OCI-LY1 (cell line): ENCODE results near the gene PLD6.

Experiments used
- H2AFZ ChIP-seq: fragments of 200-600 bp; sonication (generic), shearing (Covaris generic); 2 replicates; pipeline ENCODE4 v1.6.0; 2014; ENCODE audit warnings: antibody characterized with exemption, mild to moderate bottlenecking, low read length
- H3F3A ChIP-seq: fragments of 200-600 bp; sonication (generic), shearing (Covaris generic); 2 replicates; pipeline ENCODE4 v1.6.0; 2014; ENCODE audit warnings: mild to moderate bottlenecking, antibody characterized with exemption, low read length, moderate library complexity; ENCODE audit not compliant: insufficient read depth
- H3K27ac ChIP-seq: fragments of 200-600 bp; sonication (generic); 2 replicates; pipeline ENCODE4 v1.5.1; 2014; ENCODE audit warnings: low read length, mixed run types, mild to moderate bottlenecking, low read depth; ENCODE audit not compliant: poor library complexity, severe bottlenecking
- H3K27me3 ChIP-seq: fragments of 200-600 bp; sonication (generic); 2 replicates; pipeline ENCODE4 v1.6.0; 2014; ENCODE audit warnings: antibody characterized with exemption, mild to moderate bottlenecking, low read length, moderate library complexity; ENCODE audit not compliant: insufficient read depth
- H3K36me3 ChIP-seq: fragments of 200-600 bp; sonication (generic); 2 replicates; pipeline ENCODE4 v1.6.1; 2014; ENCODE audit warnings: mild to moderate bottlenecking, antibody characterized with exemption, low read length, moderate library complexity, mixed read lengths; ENCODE audit not compliant: insufficient read depth
- H3K4me1 ChIP-seq: fragments of 200-600 bp; sonication (generic); 2 replicates; pipeline ENCODE4 v1.5.1; 2014; ENCODE audit warnings: mild to moderate bottlenecking, low read length, moderate library complexity; ENCODE audit not compliant: insufficient read depth, severe bottlenecking
- H3K4me2 ChIP-seq: fragments of 200-600 bp; sonication (generic), shearing (Covaris generic); 2 replicates; pipeline ENCODE4 v1.6.1; 2014; ENCODE audit warnings: low read length
- H3K4me3 ChIP-seq: fragments of 200-600 bp; sonication (generic); 2 replicates; pipeline ENCODE4 v1.5.1; 2014; ENCODE audit warnings: low read length, low read depth, mild to moderate bottlenecking, mixed read lengths; ENCODE audit not compliant: poor library complexity, severe bottlenecking
- H3K79me2 ChIP-seq: fragments of 200-600 bp; shearing (Covaris generic); 2 replicates; pipeline ENCODE4 v1.6.1; 2016; ENCODE audit warnings: mixed run types, low read length, mixed read lengths; ENCODE audit not compliant: insufficient read depth
- H3K9ac ChIP-seq: fragments of 200-600 bp; sonication (generic), shearing (Covaris generic); 2 replicates; pipeline ENCODE4 v1.6.1; 2014; ENCODE audit warnings: mild to moderate bottlenecking, low read length, mixed read lengths
- H3K9me2 ChIP-seq: fragments of 200-600 bp; sonication (generic), shearing (Covaris generic); 2 replicates; pipeline ENCODE4 v1.6.1; 2014; ENCODE audit warnings: low read depth, mild to moderate bottlenecking, low read length, mixed read lengths
- H3K9me3 ChIP-seq: fragments of 200-600 bp; shearing (Covaris generic); 2 replicates; pipeline ENCODE4 v1.6.1; 2014; ENCODE audit warnings: low read length, mixed read lengths
- H4K20me1 ChIP-seq: fragments of 200-600 bp; sonication (generic), shearing (Covaris generic); 2 replicates; pipeline ENCODE4 v1.6.0; 2016; ENCODE audit warnings: mild to moderate bottlenecking, low read length; ENCODE audit not compliant: insufficient read depth
- CTCF ChIP-seq: fragments of 200-600 bp; sonication (generic), shearing (Covaris generic); IDR thresholded peaks from 2 replicates; pipeline ENCODE4 v1.5.1; 2017; ENCODE audit warnings: mild to moderate bottlenecking, antibody characterized with exemption, low read length, moderate library complexity, mixed read lengths
- EZH2 ChIP-seq: fragments of 200-600 bp; sonication (generic), shearing (Covaris generic); IDR thresholded peaks from 2 replicates; pipeline ENCODE4 v1.8.0; 2017; ENCODE audit warnings: borderline replicate concordance, mixed run types, mild to moderate bottlenecking, antibody characterized with exemption, low read length, moderate library complexity, mixed read lengths

PLD6 gene

GRCh38 chr17:17154556-17154955 lies 51.6 kb downstream of the PLD6 start:
- Histone ChIP-seq H3K79me2 (no peaks in the 10 kb centered on the region), H3K4me3 (no peak overlapping the region), H3K4me1 (peaks cover 7% of the 10 kb centered on the region), H3K9me2 (no peaks in the 10 kb centered on the region), H2AFZ (no peak overlapping the region), H3K9me3 (no peaks in the 10 kb centered on the region), H3K4me2 (no peak overlapping the region), H3K36me3 (peaks cover 65% of the 10 kb centered on the region), H3F3A (no peaks in the 10 kb centered on the region), H3K27me3 (no peaks in the 10 kb centered on the region), H3K27ac (no peak overlapping the region), H4K20me1 (no peaks in the 10 kb centered on the region), H3K9ac (no peak overlapping the region)
- TF ChIP-seq CTCF (no peak), EZH2 (no peak)

GRCh38 chr17:17153709-17154108 lies 52.4 kb downstream of the PLD6 start:
- no peaks in the 10 kb centered on the region for H3K79me2 ChIP-seq

GRCh38 chr17:17153071-17153470 lies 53.1 kb downstream of the PLD6 start:
- H3K27ac ChIP-seq, result no peak overlapping the region
- peaks cover 7% of the 10 kb centered on the region for H3K4me1 ChIP-seq
- H3K9ac ChIP-seq, result no peak overlapping the region
- H2AFZ ChIP-seq, result no peak overlapping the region
- no peak overlapping the region for H3K4me2 ChIP-seq
- H3K4me3 ChIP-seq, result no peak overlapping the region
- H3K27me3 ChIP-seq, result no peaks in the 10 kb centered on the region
- H3K9me3 ChIP-seq, result no peaks in the 10 kb centered on the region
- peaks cover 66% of the 10 kb centered on the region for H3K36me3 ChIP-seq
- H3F3A ChIP-seq, result no peaks in the 10 kb centered on the region
- H3K9me2 ChIP-seq, result no peaks in the 10 kb centered on the region
- TF ChIP-seq CTCF, result no peak
- no peak for TF ChIP-seq EZH2
- no peaks in the 10 kb centered on the region for H4K20me1 ChIP-seq
- no peaks in the 10 kb centered on the region for H3K79me2 ChIP-seq

More at GRCh38 chr17:17153709-17154108, 52.4 kb downstream of the PLD6 start:
- no peaks in the 10 kb centered on the region for H3F3A ChIP-seq
- no peaks in the 10 kb centered on the region for H3K27me3 ChIP-seq
- no peak overlapping the region for H2AFZ ChIP-seq
- H3K9me3 ChIP-seq, result no peaks in the 10 kb centered on the region
- H3K4me2 ChIP-seq, result no peak overlapping the region
- peaks cover 7% of the 10 kb centered on the region for H3K4me1 ChIP-seq
- no peak overlapping the region for H3K4me3 ChIP-seq
- no peak overlapping the region for H3K27ac ChIP-seq
- TF ChIP-seq EZH2 (no peak), CTCF (no peak)
- H3K36me3 ChIP-seq, result peaks cover 62% of the 10 kb centered on the region
- H4K20me1 ChIP-seq, result no peaks in the 10 kb centered on the region
- no peaks in the 10 kb centered on the region for H3K9me2 ChIP-seq
- H3K9ac ChIP-seq, result no peak overlapping the region
